EH (cell line): ENCODE measurements around the gene CTSC.

Experiments used
- DNase-seq: peaks from one replicate; pipeline ENCODE4 v3.0.0-alpha.2; 2015; ENCODE audit warnings: low read depth

Gene CTSC

GRCh38 chr11:88282747-88283515, 54.6 kb downstream of the CTSC start:
- no peak for DNase-seq

GRCh38 chr11:88281317-88281712, 56.2 kb downstream of the CTSC start:
- peak; percentile 23 for DNase-seq

- peak; percentile 51 for DNase-seq
Measured at GRCh38 chr11:88280673-88281316, 56.7 kb downstream of the CTSC start.

- no peak for DNase-seq
Measured at GRCh38 chr11:88277349-88277915, 60.1 kb downstream of the CTSC start.

- no peak for DNase-seq
Measured at GRCh38 chr11:88275636-88276035, 61.9 kb downstream of the CTSC start.

- no peak for DNase-seq
Measured at GRCh38 chr11:88266919-88267318, 70.6 kb downstream of the CTSC start.

- no peak for DNase-seq
Measured at GRCh38 chr11:88266157-88266556, 71.4 kb downstream of the CTSC start.

- no peak for DNase-seq
Measured at GRCh38 chr11:88259431-88259830, 78.1 kb downstream of the CTSC start.

- no peak for DNase-seq
Measured at GRCh38 chr11:88252208-88252607, 85.3 kb downstream of the CTSC start.

- DNase-seq = peak; percentile 6
Measured at GRCh38 chr11:88250566-88251242, 86.8 kb downstream of the CTSC start.

- DNase-seq = no peak
Measured at GRCh38 chr11:88249706-88250105, 87.8 kb downstream of the CTSC start.

- peak; percentile 96 for DNase-seq
Measured at GRCh38 chr11:88246696-88247095, 90.8 kb downstream of the CTSC start.

- peak; percentile 7 for DNase-seq
Measured at GRCh38 chr11:88245576-88245975, 92.0 kb downstream of the CTSC start.
